NCI-H2029 treated with DMSO at 0.1 percent for 48 hours (cell line): ENCODE data around the gene C11orf65.
A peak's percentile ranks its signal among the peaks of the same experiment; 100 is the strongest.

Experiments used
- DNase-seq: peaks from one replicate; lab custom pipeline; 2025; lab: John Stamatoyannopoulos, UW

Gene C11orf65

GRCh38 chr11:108467091-108467823 lies at the start of gene C11orf65:
Gene C11orf65, minus strand, starts transcription at chr11:108467529. Its CDS starts 5,970 bp downstream, at chr11:108461559.
- DNase-seq, result peak; percentile 97

- no peak for DNase-seq
Measured at GRCh38 chr11:108516125-108516524, 48.8 kb upstream of the C11orf65 start.

GRCh38 chr11:108512708-108513107 lies 45.4 kb upstream of the C11orf65 start:
- no peak for DNase-seq

GRCh38 chr11:108511851-108512474 lies 44.6 kb upstream of the C11orf65 start:
- DNase-seq, result no peak

- no peak for DNase-seq
Measured at GRCh38 chr11:108508653-108509593, 41.6 kb upstream of the C11orf65 start.

- no peak for DNase-seq
Measured at GRCh38 chr11:108501396-108501795, 34.1 kb upstream of the C11orf65 start.

- DNase-seq, result no peak
Measured at GRCh38 chr11:108500721-108501120, 33.4 kb upstream of the C11orf65 start.

- no peak for DNase-seq
Measured at GRCh38 chr11:108500169-108500568, 32.8 kb upstream of the C11orf65 start.

- DNase-seq, result no peak
Measured at GRCh38 chr11:108498816-108499408, 31.6 kb upstream of the C11orf65 start.

- peak; percentile 10 for DNase-seq
Measured at GRCh38 chr11:108498046-108498815, 30.9 kb upstream of the C11orf65 start, which contains the start of gene POGLUT3. Gene POGLUT3, minus strand, starts transcription at chr11:108498384. Its CDS starts 18 bp downstream, at chr11:108498366.

GRCh38 chr11:108497317-108498045 lies 30.2 kb upstream of the C11orf65 start:
- DNase-seq, result peak; percentile 66

GRCh38 chr11:108496643-108497256 lies 29.4 kb upstream of the C11orf65 start:
- no peak for DNase-seq

- DNase-seq, result no peak
Measured at GRCh38 chr11:108495326-108495725, 28.0 kb upstream of the C11orf65 start.

- DNase-seq, result peak; percentile 34
Measured at GRCh38 chr11:108494182-108494581, 26.9 kb upstream of the C11orf65 start.

GRCh38 chr11:108491936-108492335 lies 24.6 kb upstream of the C11orf65 start:
- DNase-seq, result no peak

- DNase-seq, result no peak
Measured at GRCh38 chr11:108486828-108487227, 19.5 kb upstream of the C11orf65 start.

- DNase-seq, result no peak
Measured at GRCh38 chr11:108486331-108486730, 19.0 kb upstream of the C11orf65 start.

GRCh38 chr11:108483163-108483562 lies 15.8 kb upstream of the C11orf65 start:
- no peak for DNase-seq

GRCh38 chr11:108474664-108475463 lies 7.5 kb upstream of the C11orf65 start:
- no peak for DNase-seq
